A673 (cell line): ENCODE measurements around the gene DDX41. TPM values are rescaled to one million over a fixed set of nuclear protein-coding genes. Genes with fewer than 3 reads are reported as not detected.

Experiments
- BruUV-seq: library from RNA; stranded (reverse); fragments of 400-500 nt; replicated peaks from 2 replicates; lab custom pipeline; 2021; lab: Mats Ljungman, UMichigan
- CTCF ChIA-PET: fragments of 300-600 bp; sonication (Branson Sonifier 250); formaldehyde crosslinking; loops from one replicate; lab custom pipeline; 2022; ENCODE audit warnings: antibody characterized with exemption; lab: Charles Lee
- POLR2A ChIA-PET: fragments of 300-600 bp; sonication (Branson Sonifier 250); formaldehyde crosslinking; loops from one replicate; lab custom pipeline; 2022; ENCODE audit warnings: antibody characterized with exemption; ENCODE audit not compliant: low non-redundant PET; lab: Charles Lee
- DNase-seq: peaks from one replicate; pipeline ENCODE4 v3.0.0-alpha.2; 2015; ENCODE audit warnings: low spot score
- H3K27ac ChIP-seq: fragments of 200-600 bp; sonication (generic); 2 replicates; pipeline ENCODE4 v1.5.1; 2016; ENCODE audit warnings: mixed run types, low read depth, mild to moderate bottlenecking, mixed read lengths, antibody characterized with exemption, low read length; ENCODE audit not compliant: poor library complexity, severe bottlenecking
- H3K27me3 ChIP-seq: fragments of 200-600 bp; sonication (generic); replicated peaks from 2 replicates; pipeline ENCODE4 v1.6.1; 2017; ENCODE audit warnings: mixed run types, low read depth, mild to moderate bottlenecking, mixed read lengths, antibody characterized with exemption, low read length; ENCODE audit not compliant: insufficient read depth, poor library complexity
- H3K36me3 ChIP-seq: fragments of 200-600 bp; sonication (generic); 2 replicates; pipeline ENCODE4 v1.6.1; 2016; ENCODE audit warnings: mixed run types, mild to moderate bottlenecking, mixed read lengths, antibody characterized with exemption, low read length; ENCODE audit not compliant: insufficient read depth, poor library complexity, severe bottlenecking
- H3K4me1 ChIP-seq: fragments of 200-600 bp; sonication (generic); 2 replicates; pipeline ENCODE4 v1.6.1; 2017; ENCODE audit warnings: mixed run types, mild to moderate bottlenecking, mixed read lengths, antibody characterized with exemption, low read length; ENCODE audit not compliant: insufficient read depth, poor library complexity, severe bottlenecking
- H3K4me3 ChIP-seq: fragments of 200-600 bp; sonication (generic); 2 replicates; pipeline ENCODE4 v1.5.1; 2016; ENCODE audit warnings: low read depth, mixed run types, mild to moderate bottlenecking, mixed read lengths, low read length; ENCODE audit not compliant: poor library complexity, severe bottlenecking
- H3K9me3 ChIP-seq: fragments of 200-600 bp; sonication (generic); 2 replicates; pipeline ENCODE4 v1.6.1; 2016; ENCODE audit warnings: mixed run types, low read depth, mild to moderate bottlenecking, mixed read lengths, antibody characterized with exemption, low read length; ENCODE audit not compliant: poor library complexity, severe bottlenecking
- CTCF ChIP-seq: fragments of 300-800, 200-600 bp; sonication (generic); conservative IDR thresholded peaks from 2 replicates; pipeline ENCODE4 v1.5.1; 2017; ENCODE audit warnings: low read depth, mild to moderate bottlenecking, antibody characterized with exemption, low read length, moderate library complexity, mixed read lengths
- EZH2 ChIP-seq: fragments of 200-600 bp; sonication (generic); IDR thresholded peaks from 2 replicates; pipeline ENCODE4 v1.6.1; 2017; ENCODE audit warnings: borderline replicate concordance, low read depth, mild to moderate bottlenecking, mixed read lengths, antibody characterized with exemption, low read length; ENCODE audit not compliant: poor library complexity, severe bottlenecking
- intact Hi-C: fragments of 100-400 bp; cut with micrococcal nuclease; formaldehyde crosslinking; loops from one replicate; pipeline ENCODE4 v1.10.0; 2022; ENCODE audit not compliant: unreplicated experiment
- total RNA-seq: library from RNA; stranded (reverse); gene quantifications from 2 replicates; pipeline ENCODE4 v1.2.3, GENCODE V29; 2021

DDX41 gene
- total RNA-seq, 1 experiment from 2014 or later = 82.3 TPM

- H3K27me3 ChIP-seq = no peaks in the 10 kb centered on the region
- no peak overlapping the region for H3K27ac ChIP-seq
- BruUV-seq = no TSS peak
- no peak overlapping the region for H3K4me3 ChIP-seq
- peaks cover 4% of the 10 kb centered on the region for H3K36me3 ChIP-seq
- peaks cover 10% of the 10 kb centered on the region for H3K4me1 ChIP-seq
- TF ChIP-seq CTCF (no peak), EZH2 (no peak)
- no peaks in the 10 kb centered on the region for H3K9me3 ChIP-seq
- intact Hi-C loops = no loop called here
- ChIA-PET CTCF (no interaction called here), POLR2A (no interaction called here)
- DNase-seq = no peak
These were observed 40.1 kb downstream of the DDX41 start for GRCh38 chr5:177476531-177477233.

DNA sequence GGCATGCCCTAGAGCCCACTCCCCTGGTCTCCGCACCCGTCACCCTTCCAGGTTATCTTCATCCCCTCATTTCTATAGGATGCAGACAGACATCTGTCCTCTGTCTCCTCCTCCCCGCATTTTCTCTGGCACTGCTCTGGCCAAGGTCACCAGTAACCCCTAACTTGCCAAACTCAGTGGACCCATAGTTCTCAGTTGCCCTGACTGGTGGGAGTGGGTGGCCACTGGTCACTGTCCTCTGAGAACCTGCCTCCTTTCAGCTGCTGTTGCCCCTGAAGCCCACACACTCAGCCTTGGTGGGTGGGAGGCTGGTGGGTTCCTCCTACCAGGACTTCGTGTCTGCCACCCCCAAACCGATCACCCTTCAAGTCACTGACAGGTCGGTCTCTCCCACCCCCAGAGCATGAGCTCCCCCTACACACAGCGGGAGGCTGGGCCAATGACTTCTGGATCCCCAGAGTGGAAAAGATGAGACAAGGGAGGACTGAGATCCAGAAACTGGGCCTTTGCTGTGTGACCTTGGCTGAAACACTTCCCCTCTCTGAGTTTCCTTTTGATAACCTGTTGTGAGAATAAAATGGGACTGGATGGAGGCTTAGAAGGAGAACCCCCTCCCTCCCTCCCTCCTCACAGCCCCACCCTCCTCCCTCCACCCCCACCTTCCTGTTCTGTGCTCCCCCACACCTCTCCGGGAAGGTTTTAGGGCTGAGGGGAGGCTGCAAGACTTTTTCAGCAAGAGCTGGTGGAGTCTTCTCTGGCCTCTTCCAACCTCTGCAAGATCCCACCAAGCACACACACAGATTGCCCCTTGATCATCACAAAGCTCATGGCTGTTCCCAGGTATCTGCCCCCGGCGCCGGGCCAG is 41.0 kb downstream of the DDX41 start:
- BruUV-seq = no TSS peak
- H3K9me3 ChIP-seq = no peaks in the 10 kb centered on the region
- DNase-seq = no peak
- ChIA-PET CTCF (no interaction called here), POLR2A (no interaction called here)
- intact Hi-C loops = no loop called here
- no peaks in the 10 kb centered on the region for H3K27me3 ChIP-seq
- H3K36me3 ChIP-seq = peaks cover 9% of the 10 kb centered on the region
- no peak for TF ChIP-seq CTCF
- no peak for TF ChIP-seq EZH2
- H3K4me1 ChIP-seq = peaks cover 19% of the 10 kb centered on the region
- no peak overlapping the region for H3K4me3 ChIP-seq
- no peak overlapping the region for H3K27ac ChIP-seq

DNA sequence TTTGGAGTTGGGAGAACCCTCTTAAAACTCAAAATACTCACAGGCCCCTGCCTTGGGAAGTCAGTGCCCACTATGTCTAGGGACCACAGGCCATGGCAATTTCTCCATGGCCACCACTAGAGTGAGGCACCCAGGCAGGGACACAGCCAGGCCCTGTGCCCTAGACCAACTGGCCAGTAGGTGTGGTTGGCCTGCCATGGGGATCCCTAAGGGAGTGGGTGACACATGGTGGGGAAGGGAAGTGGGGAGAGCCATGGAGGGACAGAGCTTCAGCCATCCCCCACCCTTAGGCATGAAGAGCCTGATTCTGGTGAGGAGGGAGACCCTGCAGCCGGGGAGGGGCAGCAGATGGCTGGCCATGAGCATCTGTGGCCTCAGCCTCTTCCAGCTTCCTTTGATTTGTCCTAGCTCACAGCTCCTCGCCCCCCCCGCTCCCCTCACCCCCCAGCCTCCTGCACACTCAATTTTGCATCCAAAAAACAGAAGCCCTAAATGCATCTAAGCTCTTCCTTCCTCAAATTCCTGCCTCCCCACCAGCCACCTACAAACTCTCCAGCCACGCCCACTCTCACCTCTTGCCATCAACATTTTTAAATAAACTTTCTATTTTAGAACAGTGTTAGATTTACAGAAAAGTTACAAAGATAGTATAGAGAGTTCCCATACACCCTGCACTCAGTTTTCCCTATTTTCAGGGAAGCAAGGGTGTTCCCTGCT is 41.8 kb downstream of the DDX41 start:
- no peak overlapping the region for H3K4me3 ChIP-seq
- H3K27ac ChIP-seq = peak overlapping the region; percentile 34
- DNase-seq = no peak
- H3K4me1 ChIP-seq = peaks cover 27% of the 10 kb centered on the region
- TF ChIP-seq CTCF (no peak), EZH2 (no peak)
- intact Hi-C loops = no loop called here
- no TSS peak for BruUV-seq
- CTCF ChIA-PET = no interaction called here
- POLR2A ChIA-PET = no interaction called here
- no peaks in the 10 kb centered on the region for H3K9me3 ChIP-seq
- H3K27me3 ChIP-seq = no peaks in the 10 kb centered on the region
- H3K36me3 ChIP-seq = peaks cover 9% of the 10 kb centered on the region
